ENCODE data around the gene MKRN3.
"Not testable (repeated sequence)": the region's sequence is repeated elsewhere in the genome, so short reads cannot be mapped to it uniquely, and the experiment has no call there.

The MKRN3 gene

GRCh38 chr15:23594252-23594770, 28.8 kb downstream of the MKRN3 start:
- DNase-seq, result no peak

DNA sequence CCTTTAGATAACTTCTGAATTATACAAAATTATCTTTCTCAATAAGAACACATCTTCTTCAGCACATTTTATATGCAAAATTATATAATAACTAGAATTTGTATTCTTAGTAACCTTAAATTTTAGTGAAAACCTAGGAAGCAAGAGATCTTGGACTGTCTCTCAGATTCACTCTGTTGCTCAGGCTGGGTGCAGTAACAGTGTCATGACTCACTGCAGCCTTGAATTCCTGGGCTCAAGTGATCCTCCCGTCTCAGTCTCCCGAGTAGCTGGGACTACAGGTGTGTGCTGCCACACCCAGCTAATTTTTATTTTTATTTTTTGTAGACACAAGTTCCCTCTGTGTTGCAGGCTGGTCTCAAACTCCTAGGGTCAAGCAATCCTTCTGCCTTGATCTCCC, 29.9 kb downstream of the MKRN3 start:
- no peak for DNase-seq

DNA sequence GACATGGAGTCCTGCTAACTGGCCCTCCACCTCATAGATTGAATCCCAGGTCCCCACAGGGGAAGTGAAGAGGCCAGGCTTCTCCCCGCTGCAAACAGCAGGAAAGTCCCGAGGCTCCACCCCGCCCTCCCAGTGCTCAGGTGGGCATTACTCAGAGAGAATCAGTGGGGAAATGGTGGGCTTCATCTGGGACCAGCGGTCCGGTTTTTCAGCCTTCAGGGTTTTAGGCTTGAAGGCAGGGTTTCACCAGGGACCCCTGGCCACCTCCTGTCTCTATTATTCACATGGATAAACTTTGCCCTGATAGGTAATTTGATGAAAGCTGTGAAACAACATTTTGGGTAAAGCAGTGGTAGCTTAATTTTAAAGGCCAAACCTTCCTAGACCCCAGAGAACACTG, 31.3 kb downstream of the MKRN3 start:
- DNase-seq, result no peak

GRCh38 chr15:23597278-23597677, 31.8 kb downstream of the MKRN3 start:
- not testable (repeated sequence) for DNase-seq

- DNase-seq, result no peak
Measured at GRCh38 chr15:23599053-23599452, 33.6 kb downstream of the MKRN3 start.

DNA sequence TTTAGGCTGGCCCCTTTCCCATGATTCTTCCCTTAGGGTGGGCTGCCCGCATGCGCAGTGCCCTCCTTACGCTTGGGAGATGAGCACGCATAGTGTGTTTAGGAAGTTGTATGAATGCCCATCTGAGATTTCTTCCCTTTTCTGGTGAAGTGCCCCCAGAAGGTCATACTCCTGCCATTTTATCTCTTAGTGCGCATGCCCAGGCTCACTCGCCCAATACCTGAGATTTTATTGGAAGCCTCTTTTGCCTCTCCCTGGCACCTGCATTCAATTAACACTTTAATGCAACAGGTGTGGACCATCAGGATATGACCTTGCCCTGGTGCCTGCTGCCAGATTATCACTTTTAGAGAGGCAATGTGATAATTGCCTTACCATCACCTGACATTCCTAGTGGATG, 36.6 kb downstream of the MKRN3 start:
- no peak for DNase-seq

DNA sequence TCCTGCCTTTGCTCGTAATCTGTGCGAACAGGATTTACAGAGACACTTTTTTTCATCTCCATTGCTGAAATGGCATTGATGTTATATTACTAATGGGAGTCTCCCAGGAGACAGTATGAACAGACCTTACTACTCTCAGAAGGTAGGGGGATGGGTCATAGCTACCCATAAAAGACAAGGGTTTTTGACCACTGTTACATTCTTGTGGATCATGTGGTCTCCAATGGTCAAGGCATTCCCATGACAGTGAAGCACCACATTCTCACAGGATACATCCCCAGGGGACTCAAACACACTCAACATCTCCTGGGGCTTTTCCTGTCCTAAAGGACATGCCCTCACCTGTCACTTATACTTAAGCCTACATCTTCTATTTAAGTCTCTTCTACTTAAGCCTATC, 40.8 kb downstream of the MKRN3 start:
- DNase-seq, result no peak

DNA sequence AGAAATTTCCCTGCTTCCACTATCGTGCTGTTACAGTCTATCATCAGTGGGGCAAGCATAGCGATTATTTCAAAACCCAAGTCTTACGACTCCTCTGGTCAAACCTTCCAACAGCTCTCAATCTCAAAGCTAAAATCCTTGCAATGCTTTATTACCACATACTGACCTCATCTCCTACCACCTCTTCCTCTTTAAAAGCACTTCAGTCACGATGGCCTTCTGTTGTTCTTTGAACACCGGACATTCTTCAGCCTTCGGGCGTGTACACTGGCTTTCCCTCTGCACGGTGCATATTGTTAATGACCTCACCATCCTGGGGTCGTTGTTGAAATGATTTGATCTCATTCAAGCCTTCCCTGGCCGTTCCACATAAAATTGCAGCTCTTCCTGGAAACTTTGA, 51.1 kb downstream of the MKRN3 start:
- DNase-seq, result no peak

Measured in NCI-H2029 treated with DMSO at 0.1 percent for 48 hours (cell line).